GM03348 (cell line): ENCODE data around the gene NTRK2.
"Not testable (repeated sequence)": the region's sequence is repeated elsewhere in the genome, so short reads cannot be mapped to it uniquely, and the experiment has no call there.

ENCODE experiments used
- DNase-seq: peaks from one replicate; pipeline ENCODE4 v3.0.0; 2012; ENCODE audit warnings: low spot score

NTRK2 gene

DNA sequence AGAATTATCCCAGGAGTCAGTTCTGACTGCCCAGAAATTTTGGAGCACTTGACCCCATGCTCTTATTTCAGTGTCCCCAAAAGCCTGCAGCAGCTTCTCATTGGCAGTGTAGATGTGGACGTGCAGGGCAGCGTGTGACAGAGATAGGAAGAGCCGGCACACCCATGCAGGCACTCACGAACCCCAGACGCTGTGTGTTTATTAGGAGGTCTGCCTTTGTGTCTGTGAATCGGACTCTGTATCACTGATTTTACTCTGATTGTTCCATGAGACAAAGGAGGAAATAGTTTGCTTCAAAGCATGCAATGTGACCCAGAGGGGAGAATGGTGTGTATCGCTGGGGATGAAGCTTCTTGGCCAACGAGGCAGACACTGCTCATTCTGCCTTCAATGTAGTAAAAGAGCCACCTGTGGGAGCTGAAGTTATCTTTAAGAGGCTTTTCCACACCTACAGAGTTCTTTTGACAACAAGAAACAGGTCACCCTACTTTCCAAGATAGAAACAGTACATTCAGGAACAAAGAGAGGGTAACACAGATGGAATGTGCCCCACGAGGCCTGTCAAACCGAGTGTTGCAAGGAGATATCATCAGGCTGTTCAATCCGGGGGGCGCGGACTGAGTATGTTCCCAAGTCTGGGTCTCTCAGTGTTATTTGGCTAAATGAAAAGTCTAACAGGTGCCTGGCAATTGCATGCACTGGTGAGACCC lies 224.0 kb downstream of the NTRK2 start:
- no peak for DNase-seq

DNA sequence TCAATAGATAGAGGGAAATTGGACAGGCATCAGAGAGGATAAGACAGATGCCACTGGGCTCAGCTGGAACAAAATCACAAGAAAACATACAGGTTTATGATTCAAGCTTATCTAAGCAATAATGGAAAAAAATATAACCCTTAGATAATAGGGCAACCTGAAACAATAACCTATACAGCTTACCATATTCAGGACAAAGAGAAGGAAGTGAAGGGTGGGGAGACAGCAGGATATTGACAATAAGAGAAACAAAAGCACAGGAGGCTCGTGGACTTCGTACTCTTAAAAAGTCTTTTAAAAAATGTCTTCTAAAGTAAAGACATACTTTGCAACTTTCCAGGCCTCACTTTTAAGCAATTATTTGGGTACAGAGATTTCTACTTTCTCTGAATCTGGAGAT lies 225.3 kb downstream of the NTRK2 start:
- no peak for DNase-seq

DNA sequence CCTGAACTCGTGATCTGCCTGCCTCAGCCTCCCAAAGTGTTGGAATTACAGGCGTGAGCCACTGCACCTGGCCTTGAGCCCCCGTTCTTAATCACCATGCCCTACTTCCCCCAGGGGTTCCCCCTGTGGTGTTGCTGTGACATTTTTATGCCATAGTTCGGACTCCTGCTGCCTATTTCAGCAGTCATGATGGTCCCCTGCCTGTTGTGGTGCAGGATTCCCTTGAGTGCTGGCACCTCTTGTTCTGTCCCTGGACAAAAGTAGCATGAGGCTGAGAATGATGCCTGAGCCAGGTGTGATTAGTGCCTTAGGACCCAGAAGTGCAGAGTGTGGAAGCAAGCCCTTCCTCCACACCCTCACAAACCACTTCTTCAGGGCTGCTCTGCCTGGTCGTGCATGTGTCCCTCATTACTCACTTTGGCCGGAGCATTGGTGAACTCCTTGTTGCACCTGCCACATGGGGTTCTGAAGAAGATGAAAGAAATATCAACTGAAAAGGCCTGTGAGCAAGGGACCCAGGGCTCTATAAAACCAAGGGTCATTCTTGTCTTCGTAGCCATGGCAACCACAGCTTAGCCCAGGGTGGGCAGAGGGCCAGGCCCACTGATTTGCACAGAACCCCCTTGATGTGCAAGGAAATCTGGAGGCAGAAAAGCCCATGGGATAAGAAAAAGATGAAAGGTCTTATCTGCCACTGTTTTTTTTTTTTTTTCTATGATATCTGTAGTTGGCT lies 228.0 kb downstream of the NTRK2 start:
- DNase-seq: no peak

GRCh38 chr9:84898188-84898587 lies 228.7 kb downstream of the NTRK2 start:
- no peak for DNase-seq

GRCh38 chr9:84898618-84899017 lies 229.1 kb downstream of the NTRK2 start:
- DNase-seq: not testable (repeated sequence)

GRCh38 chr9:84899326-84899725 lies 229.8 kb downstream of the NTRK2 start:
- no peak for DNase-seq

- no peak for DNase-seq
Measured at GRCh38 chr9:84900421-84900820, 230.9 kb downstream of the NTRK2 start.

DNA sequence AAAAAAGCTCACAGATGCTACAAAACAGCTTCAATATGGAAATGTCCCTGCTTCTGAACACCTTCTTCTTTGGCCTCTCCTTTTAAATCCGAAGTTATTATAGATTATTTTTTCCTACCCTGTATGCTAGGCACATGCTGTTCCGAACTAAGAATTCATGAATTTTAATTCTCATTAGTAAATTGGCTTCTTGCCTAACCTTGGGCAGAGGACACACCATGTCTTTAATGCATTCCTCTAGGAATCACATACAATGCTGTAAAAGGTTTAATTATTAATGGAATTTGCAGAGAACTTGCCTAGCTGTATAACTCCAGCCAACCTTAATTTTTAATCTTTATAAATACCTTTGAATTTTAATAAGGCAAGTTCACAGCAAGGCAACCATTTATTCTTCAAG lies 234.4 kb downstream of the NTRK2 start:
- DNase-seq: no peak

GRCh38 chr9:84916769-84917168 lies 247.2 kb downstream of the NTRK2 start:
- no peak for DNase-seq

DNA sequence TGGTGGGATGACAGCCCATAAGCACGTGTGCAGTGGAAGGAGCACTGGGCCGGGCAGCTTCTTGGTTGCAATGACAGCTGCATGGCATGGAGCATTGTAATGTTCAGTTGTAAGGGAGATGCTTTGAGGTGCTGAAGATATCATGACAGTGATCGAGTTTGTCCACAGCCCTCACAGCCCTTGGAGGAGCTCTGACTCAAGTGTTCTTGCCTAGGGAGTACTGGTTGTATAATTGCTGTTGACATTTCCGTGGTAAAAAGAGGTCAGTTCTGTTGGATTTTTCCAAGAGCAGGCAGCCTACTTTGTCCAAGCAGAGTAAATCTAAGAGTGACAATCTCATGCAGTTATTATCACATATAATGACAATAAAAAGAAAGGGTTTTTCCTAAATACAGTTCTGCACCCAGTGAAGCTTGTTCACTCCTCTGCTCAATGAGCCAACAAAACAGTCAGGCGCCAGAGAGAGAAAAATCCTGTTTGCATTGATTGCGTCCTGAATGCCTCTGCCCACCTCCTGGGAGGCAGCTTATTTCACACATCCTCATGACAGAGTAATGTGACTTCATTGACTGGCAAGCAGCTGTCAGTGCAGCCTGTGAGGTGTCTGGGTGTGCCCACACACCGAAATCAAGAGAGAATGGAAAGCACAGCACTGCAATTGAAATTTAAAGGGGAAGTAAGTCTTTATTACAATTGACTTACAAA lies 248.0 kb downstream of the NTRK2 start:
- no peak for DNase-seq

DNA sequence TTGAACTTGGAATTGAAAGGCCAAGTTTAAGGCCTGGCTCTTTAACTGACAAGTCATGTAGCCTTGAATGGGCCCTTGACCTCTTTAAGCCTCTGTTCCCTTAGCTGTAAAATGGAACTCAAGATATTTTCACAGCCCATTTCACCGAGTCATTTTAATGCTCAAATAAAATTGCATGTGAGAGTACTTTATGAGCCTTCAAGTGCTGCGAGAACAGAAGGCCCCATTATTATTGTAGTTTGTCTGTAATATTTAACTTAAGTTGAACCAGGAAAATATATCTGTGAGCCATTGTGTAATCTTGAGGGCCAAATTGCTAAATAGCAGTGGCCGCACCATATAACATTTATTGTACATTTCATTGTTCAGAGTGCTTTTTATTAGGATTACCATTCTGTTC lies 249.9 kb downstream of the NTRK2 start:
- DNase-seq: no peak

DNA sequence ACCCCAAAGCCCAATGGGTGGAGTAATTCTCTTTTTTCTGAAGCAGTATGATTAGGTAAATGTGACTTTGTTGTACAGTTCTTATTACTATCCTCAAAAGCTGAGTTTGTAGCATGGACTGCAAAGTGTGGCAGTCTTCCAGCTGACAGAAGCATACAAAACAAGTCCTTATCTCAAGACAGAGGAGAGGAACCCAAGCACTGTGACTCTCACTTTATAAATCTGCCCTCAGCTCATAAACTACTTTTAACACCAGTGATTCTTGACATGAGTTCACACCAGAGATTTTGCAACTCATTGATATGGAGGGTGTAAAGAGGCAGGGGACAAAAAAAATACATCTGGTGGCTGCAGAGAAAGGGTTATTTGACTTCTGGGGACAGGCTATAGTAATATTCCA lies 251.6 kb downstream of the NTRK2 start:
- no peak for DNase-seq

DNA sequence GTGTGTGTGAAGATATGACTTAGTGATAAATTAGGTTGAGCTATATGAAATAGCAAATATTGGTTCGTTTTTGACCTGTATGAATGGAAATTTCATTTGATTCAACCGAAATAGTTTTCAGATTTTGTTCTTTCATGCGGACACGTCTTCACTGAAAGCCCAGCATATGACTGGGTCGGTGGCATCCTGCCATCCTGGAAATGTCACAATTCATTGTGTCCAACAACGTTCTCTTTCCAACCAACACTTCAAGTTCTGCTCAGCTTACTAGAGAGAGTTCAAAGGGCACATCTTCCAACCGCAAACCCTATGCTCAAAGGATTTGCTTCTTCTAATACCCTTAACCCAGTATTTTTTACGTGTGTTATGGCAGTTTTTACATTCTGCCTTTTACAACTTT lies 252.5 kb downstream of the NTRK2 start:
- no peak for DNase-seq

GRCh38 chr9:84924266-84924665 lies 254.7 kb downstream of the NTRK2 start:
- DNase-seq: no peak

DNA sequence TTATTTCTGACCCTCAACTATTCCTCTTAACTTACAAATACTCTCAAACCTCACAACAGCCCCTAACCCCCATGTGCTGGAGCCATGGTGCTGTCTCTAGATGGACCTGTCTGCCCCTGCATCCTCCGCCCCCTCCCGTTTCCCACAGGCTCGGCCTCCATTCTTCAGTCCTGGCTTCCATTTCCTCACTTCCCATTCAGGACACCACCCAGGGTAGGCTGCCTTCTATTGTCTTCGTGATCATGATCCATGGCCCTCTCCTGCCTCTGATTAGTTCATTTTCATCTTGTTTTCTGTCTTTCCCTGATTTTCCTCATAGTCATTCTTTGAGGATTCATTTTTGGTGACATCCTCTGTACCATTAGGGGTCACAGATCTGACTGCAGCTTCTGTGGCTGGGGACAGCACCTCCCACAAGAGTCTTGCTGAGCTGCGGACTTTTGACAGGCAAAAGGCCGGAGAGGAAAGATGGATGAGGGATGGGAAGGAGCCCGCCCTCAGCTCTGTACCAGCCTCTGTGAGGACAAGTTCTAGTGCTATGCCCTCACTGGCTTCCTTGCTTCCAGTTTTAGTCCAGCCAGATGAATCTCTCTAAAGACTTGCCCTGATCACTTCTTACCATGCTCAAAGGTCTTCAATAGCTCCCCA lies 255.8 kb downstream of the NTRK2 start:
- DNase-seq: no peak

DNA sequence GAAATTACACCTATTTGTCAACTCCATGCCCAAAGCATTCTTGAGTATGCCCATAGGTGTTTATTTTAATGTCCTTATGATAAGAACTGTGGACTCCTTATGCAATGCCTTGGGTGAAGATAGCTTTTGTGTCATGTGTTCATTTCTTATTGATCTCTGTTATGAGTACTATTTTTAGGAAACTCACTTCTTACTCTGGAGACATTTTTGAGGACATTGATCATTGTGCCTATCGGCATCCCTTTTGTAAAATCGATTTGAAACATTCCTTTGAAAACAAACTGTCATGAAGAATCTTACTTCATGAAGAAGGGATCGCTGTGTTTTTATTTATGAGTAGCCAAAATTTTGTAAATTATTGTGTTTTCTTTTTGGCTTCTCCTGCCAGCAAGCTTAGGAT lies 257.3 kb downstream of the NTRK2 start:
- no peak for DNase-seq

DNA sequence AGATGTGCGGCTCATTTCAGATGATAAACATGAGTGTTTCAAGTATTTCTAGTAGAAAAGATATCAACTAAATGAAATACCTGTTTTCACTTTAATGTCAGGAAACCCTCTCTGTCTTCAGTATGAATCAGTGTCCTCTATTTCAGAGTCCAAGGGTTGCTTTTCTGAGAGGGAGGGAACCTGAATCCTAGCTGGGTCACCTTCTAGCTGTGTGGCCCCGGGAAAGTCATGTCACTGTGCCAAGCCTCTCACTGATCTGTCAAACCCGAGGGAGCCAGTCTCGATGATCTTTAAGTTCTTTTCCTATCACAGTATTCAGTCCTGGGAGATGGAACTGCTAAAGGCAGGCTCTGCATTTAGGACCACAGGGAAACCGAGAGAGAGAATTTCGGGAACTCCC lies 258.9 kb downstream of the NTRK2 start:
- no peak for DNase-seq

DNA sequence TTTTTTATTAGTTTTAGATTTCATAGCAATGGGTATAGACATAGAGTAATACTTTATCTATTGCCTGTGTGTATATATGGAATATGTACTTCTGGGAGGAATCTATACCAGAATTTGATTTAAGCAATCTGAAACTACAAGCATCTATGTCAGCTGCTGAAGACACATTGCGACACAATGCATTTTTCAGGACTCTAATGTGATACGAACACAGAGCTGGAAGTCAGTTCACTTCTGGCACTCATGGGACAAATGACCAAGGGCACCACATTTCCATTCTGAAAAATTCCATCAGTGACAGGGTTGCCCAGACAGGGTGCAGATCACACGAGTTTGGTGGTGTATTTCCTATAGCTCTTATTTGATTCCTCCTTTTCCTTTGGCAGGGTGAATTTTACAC lies 259.5 kb downstream of the NTRK2 start:
- DNase-seq: no peak

DNA sequence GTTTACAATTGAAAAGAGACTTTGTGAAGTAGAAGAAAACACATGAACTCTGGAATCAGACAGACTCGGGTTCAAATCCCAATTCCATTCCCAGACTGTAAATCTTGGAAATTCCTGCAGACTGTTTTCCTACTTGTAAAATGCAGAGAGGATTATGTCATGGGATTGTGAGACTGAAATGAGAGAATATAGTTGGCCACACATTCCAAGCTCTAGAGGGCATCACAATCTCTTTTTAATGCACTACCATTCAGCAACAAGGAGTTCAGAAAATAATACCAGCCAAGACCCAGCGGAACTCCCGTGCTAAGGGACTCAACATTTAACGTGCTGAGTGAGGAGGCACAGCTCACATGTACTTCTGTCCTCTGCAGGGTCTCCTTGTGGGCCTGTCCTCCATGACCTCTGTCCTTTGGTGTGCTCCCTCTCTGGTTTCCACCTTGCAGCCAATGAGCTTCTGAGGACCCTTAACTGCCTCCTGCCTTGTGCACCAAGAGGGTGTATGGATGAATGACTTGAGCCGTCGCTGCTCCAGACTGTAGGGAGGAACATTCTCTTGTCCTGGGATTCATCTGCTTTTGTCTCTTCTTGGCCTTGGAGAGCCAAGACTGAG lies 263.5 kb downstream of the NTRK2 start:
- no peak for DNase-seq

DNA sequence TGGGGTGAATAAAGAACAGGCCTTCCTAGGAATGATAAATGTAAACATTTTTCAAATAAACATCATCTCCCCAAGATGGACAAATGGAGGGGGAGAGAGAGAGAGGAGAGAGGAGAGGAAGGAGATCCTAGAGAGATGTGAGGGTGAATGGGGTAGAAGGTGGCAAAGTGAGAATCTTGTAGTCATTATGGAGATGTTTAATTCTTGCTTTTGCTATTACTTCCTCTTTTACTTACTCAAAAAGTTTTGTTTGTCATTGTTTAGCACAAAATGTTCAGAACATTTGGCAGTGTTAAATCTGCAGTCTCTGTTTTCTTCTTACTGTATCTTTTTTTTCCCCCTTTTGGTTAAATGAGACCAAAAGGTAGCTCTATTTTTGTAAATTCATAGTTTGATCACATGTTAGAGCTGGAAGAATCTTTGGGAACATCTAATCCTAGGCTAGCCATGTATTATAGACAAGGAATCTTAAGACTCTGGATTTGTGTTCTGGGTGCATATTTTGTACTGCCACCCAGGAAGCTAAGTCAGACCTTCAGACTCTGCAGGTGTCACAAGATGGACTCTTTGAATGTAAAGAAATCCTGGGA lies 266.1 kb downstream of the NTRK2 start:
- no peak for DNase-seq

DNA sequence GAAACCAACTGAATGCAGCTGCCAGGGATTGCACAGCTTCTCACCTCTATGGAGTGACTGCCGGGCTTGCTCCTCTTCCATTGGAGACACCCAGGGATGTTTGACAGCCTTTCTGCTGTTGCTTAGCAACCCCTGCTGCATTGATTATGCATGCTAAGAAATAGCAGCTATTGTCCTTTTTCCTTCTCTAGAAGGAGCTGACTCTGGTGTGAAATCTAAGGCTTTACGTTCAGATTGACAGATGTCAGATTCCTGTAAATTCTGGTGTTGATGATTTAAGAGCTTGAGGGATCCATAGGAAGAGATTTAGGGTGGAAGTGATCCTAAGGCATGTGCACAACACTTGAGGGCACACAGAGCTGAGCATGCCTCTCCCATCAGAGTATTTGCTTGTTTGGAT lies 267.7 kb downstream of the NTRK2 start:
- DNase-seq: no peak

DNA sequence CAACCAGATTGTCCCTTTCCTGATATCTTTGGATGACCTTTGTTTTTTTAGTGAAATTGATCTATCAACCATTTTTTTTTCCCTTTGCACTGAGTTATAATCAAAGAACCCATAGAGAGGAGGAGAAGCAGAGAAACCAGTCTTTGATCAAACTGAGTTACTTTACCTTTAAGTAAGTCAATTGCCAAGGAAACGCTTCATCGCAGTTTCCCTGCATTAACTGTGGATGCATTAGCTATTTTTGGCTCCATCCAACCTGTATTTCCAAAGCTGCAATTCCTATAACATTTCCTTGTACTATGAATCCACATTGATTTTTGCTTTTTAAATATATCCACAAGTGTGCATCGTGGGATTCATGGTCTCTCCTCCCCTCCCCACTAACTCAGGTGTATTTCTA lies 268.1 kb downstream of the NTRK2 start:
- no peak for DNase-seq
